GM21423 (cell line): ENCODE measurements around the gene PCDH15.

Experiments
- ATAC-seq: cut with Tn5 transposase; IDR thresholded peaks from one replicate; pipeline ENCODE4 v1.9.1; 2021; ENCODE audit warnings: mild to moderate bottlenecking, moderate library complexity; ENCODE audit not compliant: unreplicated experiment

The PCDH15 gene

GRCh38 chr10:53894145-53894544, 906.9 kb downstream of the PCDH15 start:
- ATAC-seq, result no peak

GRCh38 chr10:53893061-53893460, 908.0 kb downstream of the PCDH15 start:
- ATAC-seq, result no peak

GRCh38 chr10:53886325-53887300, 914.4 kb downstream of the PCDH15 start:
- ATAC-seq, result no peak

GRCh38 chr10:53864846-53865245, 936.2 kb downstream of the PCDH15 start:
- ATAC-seq, result no peak

GRCh38 chr10:53852450-53853175, 948.4 kb downstream of the PCDH15 start:
- ATAC-seq, result no peak

GRCh38 chr10:53846809-53847208, 954.2 kb downstream of the PCDH15 start:
- ATAC-seq, result no peak

- ATAC-seq, result no peak
These were observed 957.2 kb downstream of the PCDH15 start for GRCh38 chr10:53843736-53844362.

- ATAC-seq, result no peak
These were observed 959.4 kb downstream of the PCDH15 start for GRCh38 chr10:53841483-53842145.

GRCh38 chr10:53840653-53841052, 960.4 kb downstream of the PCDH15 start:
- no peak for ATAC-seq

- no peak for ATAC-seq
These were observed 961.5 kb downstream of the PCDH15 start for GRCh38 chr10:53839440-53840039.

- no peak for ATAC-seq
These were observed 964.4 kb downstream of the PCDH15 start for GRCh38 chr10:53836638-53837037.

GRCh38 chr10:53833908-53834307, 967.1 kb downstream of the PCDH15 start:
- no peak for ATAC-seq

GRCh38 chr10:53827261-53827660, 973.8 kb downstream of the PCDH15 start:
- no peak for ATAC-seq

- no peak for ATAC-seq
These were observed 992.2 kb downstream of the PCDH15 start for GRCh38 chr10:53808677-53809372.

- no peak for ATAC-seq
These were observed 1014.7 kb downstream of the PCDH15 start for GRCh38 chr10:53786236-53786900.

GRCh38 chr10:53771701-53772100, 1029.3 kb downstream of the PCDH15 start:
- ATAC-seq, result no peak

GRCh38 chr10:53770903-53771302, 1030.1 kb downstream of the PCDH15 start:
- no peak for ATAC-seq

GRCh38 chr10:53765311-53765710, 1035.7 kb downstream of the PCDH15 start:
- no peak for ATAC-seq

- ATAC-seq, result no peak
These were observed 1046.3 kb downstream of the PCDH15 start for GRCh38 chr10:53754596-53755250.
